GM23338 (cell line): ENCODE measurements around the gene MEGF9. TPM values are rescaled to one million over a fixed set of nuclear protein-coding genes. Genes with fewer than 3 reads are reported as not detected.
A peak's percentile ranks its signal among the peaks of the same experiment; 100 is the strongest.

ENCODE experiments used
- ATAC-seq: fragments of 200-7000 bp; cut with Tn5 transposase; 3 replicates; pipeline ENCODE4 v1.9.1; 2020
- DNase-seq: peaks from one replicate; pipeline ENCODE4 v3.0.0-alpha.2; 2015; ENCODE audit warnings: low spot score
- H2AFZ ChIP-seq: fragments of 200-600 bp; sonication (generic); 2 replicates; pipeline ENCODE4 v1.8.0; 2016; ENCODE audit warnings: antibody characterized with exemption, mild to moderate bottlenecking, moderate library complexity
- H3F3A ChIP-seq: fragments of 200-600 bp; sonication (generic); replicated peaks from 2 replicates; pipeline ENCODE4 v1.8.0; 2017; ENCODE audit warnings: antibody characterized with exemption, mixed run types, low read depth
- H3K27ac ChIP-seq: fragments of 200-600 bp; sonication (generic); 2 replicates; pipeline ENCODE4 v1.6.1; 2016; ENCODE audit warnings: low read depth
- H3K27me3 ChIP-seq: fragments of 200-600 bp; sonication (generic); 2 replicates; pipeline ENCODE4 v1.8.0; 2016; ENCODE audit warnings: mild to moderate bottlenecking, mixed run types, moderate library complexity; ENCODE audit not compliant: insufficient read depth
- H3K36me3 ChIP-seq: fragments of 200-600 bp; sonication (generic); 2 replicates; pipeline ENCODE4 v1.8.0; 2016; ENCODE audit warnings: mild to moderate bottlenecking; ENCODE audit not compliant: insufficient read depth
- H3K4me1 ChIP-seq: fragments of 200-600 bp; sonication (generic); 2 replicates; pipeline ENCODE4 v1.8.0; 2016; ENCODE audit warnings: mild to moderate bottlenecking, moderate library complexity; ENCODE audit not compliant: insufficient read depth
- H3K4me2 ChIP-seq: fragments of 200-600 bp; sonication (generic); 2 replicates; pipeline ENCODE4 v1.7.1; 2017; ENCODE audit warnings: mixed run types
- H3K4me3 ChIP-seq: fragments of 200-600 bp; sonication (generic); 2 replicates; pipeline ENCODE4 v1.6.1; 2016; ENCODE audit warnings: mixed run types
- H3K79me2 ChIP-seq: fragments of 200-600 bp; sonication (generic); replicated peaks from 2 replicates; pipeline ENCODE4 v1.8.0; 2017; ENCODE audit warnings: mild to moderate bottlenecking; ENCODE audit not compliant: insufficient read depth
- H3K9me2 ChIP-seq: fragments of 200-600 bp; sonication (generic); 2 replicates; pipeline ENCODE4 v1.8.0; 2017; ENCODE audit not compliant: insufficient read depth
- H4K20me1 ChIP-seq: fragments of 200-600 bp; sonication (generic); replicated peaks from 2 replicates; pipeline ENCODE4 v1.8.0; 2017; ENCODE audit warnings: mild to moderate bottlenecking; ENCODE audit not compliant: insufficient read depth
- H3K27ac Mint-ChIP-seq: 2 replicates; pipeline ENCODE4 v1.8.0; 2020; ENCODE audit warnings: inconsistent platforms, mild to moderate bottlenecking, moderate library complexity, mixed read lengths
- H3K27me3 Mint-ChIP-seq: 3 replicates; pipeline ENCODE4 v1.8.0; 2022; ENCODE audit warnings: low read depth, mild to moderate bottlenecking, moderate library complexity, mixed read lengths, inconsistent platforms; ENCODE audit not compliant: insufficient read depth, poor library complexity
- H3K36me3 Mint-ChIP-seq: 3 replicates; pipeline ENCODE4 v1.8.0; 2021; ENCODE audit warnings: low read depth, mild to moderate bottlenecking, inconsistent platforms, moderate library complexity, mixed read lengths
- H3K4me1 Mint-ChIP-seq: 3 replicates; pipeline ENCODE4 v1.8.0; 2020; ENCODE audit warnings: mild to moderate bottlenecking, inconsistent platforms, mixed read lengths
- H3K4me3 Mint-ChIP-seq: 3 replicates; pipeline ENCODE4 v1.8.0; 2021; ENCODE audit warnings: moderate library complexity, mild to moderate bottlenecking, inconsistent platforms, mixed read lengths
- H3K9me3 Mint-ChIP-seq: 3 replicates; pipeline ENCODE4 v1.8.0; 2020; ENCODE audit warnings: moderate library complexity, mild to moderate bottlenecking, inconsistent platforms, mixed read lengths
- CREB1 ChIP-seq: fragments of 250-450 bp; sonication (Bioruptor Pico); IDR thresholded peaks from 2 replicates; pipeline ENCODE4 v1.5.0; 2020; ENCODE audit warnings: low read depth, mild to moderate bottlenecking, moderate library complexity
- CTCF ChIP-seq, 2 experiments: fragments of 200-600 bp in 1 of 2; sonication (generic) in 1 of 2; conservative IDR thresholded peaks; 2 replicates each; pipeline versions ENCODE4 v1.5.1 to v1.6.1; 2016 to 2017; ENCODE audit warnings: antibody characterized with exemption in 2 of 2, low read depth in 2 of 2, mild to moderate bottlenecking in 2 of 2, moderate library complexity in 1 of 2
- ETS1 ChIP-seq: IDR thresholded peaks from 2 replicates; pipeline ENCODE4 v1.6.1; 2016; ENCODE audit warnings: antibody characterized with exemption
- NANOG ChIP-seq: IDR thresholded peaks from 2 replicates; pipeline ENCODE4 v1.6.1; 2016; ENCODE audit warnings: antibody characterized with exemption, borderline replicate concordance
- POLR2AphosphoS5 ChIP-seq: IDR thresholded peaks from 2 replicates; pipeline ENCODE4 v1.6.1; 2016; ENCODE audit warnings: antibody characterized with exemption, low read depth
- STAT1 ChIP-seq: IDR thresholded peaks from one replicate; pipeline ENCODE4 v1.6.1; 2016; ENCODE audit warnings: antibody characterized with exemption; ENCODE audit not compliant: unreplicated experiment
- ZNF462 ChIP-seq: fragments of 250-450 bp; sonication (Bioruptor Pico); IDR thresholded peaks from 2 replicates; pipeline ENCODE4 v1.5.0; 2020; ENCODE audit warnings: mild to moderate bottlenecking, moderate library complexity
- polyA plus RNA-seq: library from polyadenylated mRNA; unstranded; fragments of >200 nt; fragmentation: Nextera tagmentation; extraction: Ambion mirVana; gene quantifications from 2 replicates; pipeline ENCODE4 v1.2.1, GENCODE V29; 2016
- total RNA-seq: library from RNA; depleted of rRNA; stranded (reverse); fragments of >200 nt; shearing (Covaris generic); gene quantifications from 2 replicates; pipeline ENCODE4 v1.2.3, GENCODE V29; 2014

The MEGF9 gene
- total and polyA plus RNA-seq, 2 experiments from 2014 or later = 0.87 to 1.6 TPM

GRCh38 chr9:120611690-120612068 is 102.6 kb downstream of the MEGF9 start (continued):
- TF ChIP-seq ZNF462 (CRISPR knock-in tag) = no peak
- no peak for TF ChIP-seq STAT1
- TF ChIP-seq ETS1 = no peak
- TF ChIP-seq POLR2AphosphoS5 = no peak
- no peak for TF ChIP-seq CREB1 (CRISPR knock-in tag)

- TF ChIP-seq CTCF (conservative IDR thresholded peaks at IDR 0.05; ENCODE audit: low read depth in 2 of 2) (peak; percentile 14 to 43; a peak in 3 of 4 replicates), NANOG (no peak)
- peak; percentile 40 for DNase-seq
These were observed 103.1 kb downstream of the MEGF9 start for GRCh38 chr9:120610975-120611689.

More at GRCh38 chr9:120610975-120611689, 103.1 kb downstream of the MEGF9 start:
- no peak overlapping the region for H2AFZ ChIP-seq
- H3K27me3 ChIP-seq = no peaks in the 10 kb centered on the region
- Mint-ChIP-seq H3K27me3 (peaks cover 1% of the 10 kb centered on the region), H3K9me3 (no peaks in the 10 kb centered on the region), H3K4me1 (no peaks in the 10 kb centered on the region), H3K36me3 (no peaks in the 10 kb centered on the region), H3K27ac (no peak overlapping the region), H3K4me3 (no peak overlapping the region)
- H3K4me3 ChIP-seq = no peak overlapping the region
- no peaks in the 10 kb centered on the region for H4K20me1 ChIP-seq
- ATAC-seq = no peak
- H3K36me3 ChIP-seq = no peaks in the 10 kb centered on the region
- no peaks in the 10 kb centered on the region for H3K9me2 ChIP-seq
- H3F3A ChIP-seq = no peaks in the 10 kb centered on the region
- H3K4me1 ChIP-seq = no peaks in the 10 kb centered on the region
- H3K79me2 ChIP-seq = no peaks in the 10 kb centered on the region
- H3K27ac ChIP-seq = no peak overlapping the region
- H3K4me2 ChIP-seq = no peak overlapping the region
